Effector memory CD4-positive, alpha-beta T cell (primary cell): ENCODE results near the gene L1TD1.
"Not testable (repeated sequence)": the region's sequence is repeated elsewhere in the genome, so short reads cannot be mapped to it uniquely, and the experiment has no call there.

ENCODE experiments used
- DNase-seq, 3 donors: peaks; one replicate each; pipeline ENCODE4 v3.0.0-alpha.2; 2020
- H3K27ac ChIP-seq: 2 replicates; pipeline ENCODE4 v1.7.0; 2013; ENCODE audit warnings: mild to moderate bottlenecking, low read length, moderate library complexity; ENCODE audit not compliant: insufficient read depth, poor library complexity, severe bottlenecking
- H3K27me3 ChIP-seq: replicated peaks from 2 replicates; pipeline ENCODE4 v1.7.0; 2013; ENCODE audit warnings: mild to moderate bottlenecking, low read length; ENCODE audit not compliant: insufficient read depth, control insufficient read depth, poor library complexity, severe bottlenecking
- H3K36me3 ChIP-seq: 2 replicates; pipeline ENCODE4 v1.7.0; 2013; ENCODE audit warnings: mild to moderate bottlenecking, low read length, moderate library complexity; ENCODE audit not compliant: control insufficient read depth, insufficient read depth
- H3K4me1 ChIP-seq: 2 replicates; pipeline ENCODE4 v1.7.0; 2013; ENCODE audit warnings: low read length, mild to moderate bottlenecking; ENCODE audit not compliant: control insufficient read depth, insufficient read depth, poor library complexity, severe bottlenecking
- H3K4me3 ChIP-seq: 2 replicates; pipeline ENCODE4 v1.7.0; 2013; ENCODE audit warnings: low read length, low read depth, mild to moderate bottlenecking; ENCODE audit not compliant: insufficient read depth, poor library complexity, severe bottlenecking
- H3K9me3 ChIP-seq: 2 replicates; pipeline ENCODE4 v1.7.0; 2013; ENCODE audit warnings: mild to moderate bottlenecking, low read length, moderate library complexity; ENCODE audit not compliant: control insufficient read depth

The L1TD1 gene

GRCh38 chr1:62232871-62233278 lies 38.2 kb downstream of the L1TD1 start:
- DNase-seq: no peak
- Histone ChIP-seq H3K27me3 (no peaks in the 10 kb centered on the region), H3K4me1 (no peaks in the 10 kb centered on the region), H3K27ac (no peak overlapping the region), H3K4me3 (no peak overlapping the region), H3K9me3 (no peaks in the 10 kb centered on the region), H3K36me3 (no peaks in the 10 kb centered on the region)

- Histone ChIP-seq H3K27me3 (no peaks in the 10 kb centered on the region), H3K4me3 (no peak overlapping the region), H3K36me3 (no peaks in the 10 kb centered on the region), H3K4me1 (no peaks in the 10 kb centered on the region), H3K27ac (no peak overlapping the region), H3K9me3 (no peaks in the 10 kb centered on the region)
- no peak for DNase-seq
These were observed 39.3 kb downstream of the L1TD1 start for GRCh38 chr1:62233926-62234450.

GRCh38 chr1:62234688-62235087 lies 40.0 kb downstream of the L1TD1 start:
- no peak overlapping the region for H3K27ac ChIP-seq
- H3K4me1 ChIP-seq: no peaks in the 10 kb centered on the region
- no peak for DNase-seq

GRCh38 chr1:62235576-62235975 lies 40.9 kb downstream of the L1TD1 start:
- no peaks in the 10 kb centered on the region for H3K9me3 ChIP-seq
- no peaks in the 10 kb centered on the region for H3K36me3 ChIP-seq
- no peaks in the 10 kb centered on the region for H3K4me1 ChIP-seq
- H3K4me3 ChIP-seq: no peak overlapping the region
- no peaks in the 10 kb centered on the region for H3K27me3 ChIP-seq
- H3K27ac ChIP-seq: no peak overlapping the region
- DNase-seq: no peak

More at GRCh38 chr1:62234688-62235087, 40.0 kb downstream of the L1TD1 start:
- no peaks in the 10 kb centered on the region for H3K9me3 ChIP-seq
- no peaks in the 10 kb centered on the region for H3K27me3 ChIP-seq
- H3K36me3 ChIP-seq: no peaks in the 10 kb centered on the region
- no peak overlapping the region for H3K4me3 ChIP-seq

- Histone ChIP-seq H3K36me3 (no peaks in the 10 kb centered on the region), H3K4me3 (no peak overlapping the region), H3K4me1 (no peaks in the 10 kb centered on the region), H3K9me3 (no peaks in the 10 kb centered on the region), H3K27me3 (no peaks in the 10 kb centered on the region), H3K27ac (no peak overlapping the region)
- DNase-seq: no peak
These were observed 42.7 kb downstream of the L1TD1 start for GRCh38 chr1:62237361-62237760.

- H3K27me3 ChIP-seq: no peaks in the 10 kb centered on the region
- DNase-seq: no peak
- no peaks in the 10 kb centered on the region for H3K36me3 ChIP-seq
- H3K9me3 ChIP-seq: no peaks in the 10 kb centered on the region
- H3K4me1 ChIP-seq: no peaks in the 10 kb centered on the region
- no peak overlapping the region for H3K4me3 ChIP-seq
- no peak overlapping the region for H3K27ac ChIP-seq
These were observed 43.3 kb downstream of the L1TD1 start for GRCh38 chr1:62237950-62238374.

- no peak for DNase-seq
- Histone ChIP-seq H3K27me3 (no peaks in the 10 kb centered on the region), H3K27ac (no peak overlapping the region), H3K4me3 (no peak overlapping the region), H3K4me1 (no peaks in the 10 kb centered on the region), H3K36me3 (no peaks in the 10 kb centered on the region), H3K9me3 (no peaks in the 10 kb centered on the region)
These were observed 43.9 kb downstream of the L1TD1 start for GRCh38 chr1:62238507-62238906.

GRCh38 chr1:62239652-62240403 lies 45.2 kb downstream of the L1TD1 start:
- H3K9me3 ChIP-seq, DNase-seq, H3K27ac ChIP-seq, H3K4me1 ChIP-seq, H3K36me3 ChIP-seq, H3K4me3 ChIP-seq, H3K27me3 ChIP-seq: not testable (repeated sequence)

GRCh38 chr1:62240651-62241370 lies 46.2 kb downstream of the L1TD1 start:
- no peak for DNase-seq
- H3K27ac ChIP-seq: no peak overlapping the region
- no peaks in the 10 kb centered on the region for H3K36me3 ChIP-seq
- no peaks in the 10 kb centered on the region for H3K9me3 ChIP-seq
- H3K4me1 ChIP-seq: no peaks in the 10 kb centered on the region
- H3K4me3 ChIP-seq: no peak overlapping the region
- H3K27me3 ChIP-seq: no peaks in the 10 kb centered on the region
